GM12878 (cell line): Measurements from ENCODE around the gene CMTM4. TPM values are rescaled to one million over a fixed set of nuclear protein-coding genes. Genes with fewer than 3 reads are reported as not detected.

Experiments used
- ATAC-seq: fragments of 200-7000 bp; cut with Tn5 transposase; 3 replicates; pipeline ENCODE4 v1.9.1; 2020; ENCODE audit warnings: mild to moderate bottlenecking, moderate library complexity
- BruUV-seq: library from RNA; stranded (reverse); fragments of 400-500 nt; replicated peaks from 2 replicates; lab custom pipeline; 2021; lab: Mats Ljungman, UMichigan
- CTCF ChIA-PET: fragments of 300-600 bp; sonication (Branson Sonifier 250); formaldehyde crosslinking; extraction: SDS; loops from one replicate; lab custom pipeline; 2021; ENCODE audit warnings: inconsistent platforms; lab: Yijun Ruan, JAX
- POLR2A ChIA-PET: fragments of 350-600 bp; formaldehyde crosslinking; extraction: SDS; loops from one replicate; lab custom pipeline; 2021; ENCODE audit warnings: inconsistent platforms; lab: Charles Lee
- RAD21 ChIA-PET: fragments of 300-600 bp; sonication (Branson Sonifier 250); formaldehyde crosslinking; loops from one replicate; lab custom pipeline; 2023; ENCODE audit warnings: antibody characterized with exemption; ENCODE audit not compliant: unreplicated experiment; lab: Charles Lee
- SMC1A ChIA-PET: fragments of 300-600 bp; sonication (Branson Sonifier 250); formaldehyde crosslinking; loops from one replicate; lab custom pipeline; 2023; ENCODE audit not compliant: unreplicated experiment, uncharacterized antibody; lab: Charles Lee
- DNase-seq: peaks from one replicate; pipeline ENCODE4 v3.0.0-alpha.2; 2011; ENCODE audit warnings: low read depth, low spot score
- FAIRE-seq: peaks from 3 replicates; lab custom pipeline; 2011; peaks lifted over from hg19 to GRCh38; lab: Jason Lieb, UNC
- H2AFZ ChIP-seq: 2 replicates; pipeline ENCODE4 v1.6.0; 2011; ENCODE audit warnings: low read depth, low read length, control low read depth; ENCODE audit not compliant: control insufficient read depth
- H3K27ac ChIP-seq: 2 replicates; pipeline ENCODE4 v1.5.1; 2011; ENCODE audit warnings: control low read depth; ENCODE audit not compliant: control insufficient read depth, insufficient read depth
- H3K27me3 ChIP-seq, 2 experiments: replicated peaks in 1 of 2; 2 replicates each; pipeline versions ENCODE4 v1.6.0 to v1.6.1; 2011; ENCODE audit warnings: low read length in 1 of 2; ENCODE audit not compliant: control insufficient read depth in 2 of 2, insufficient read depth in 2 of 2
- H3K36me3 ChIP-seq, 2 experiments: 2 replicates each; pipeline ENCODE4 v1.5.1; 2011; ENCODE audit warnings: low read length in 1 of 2; ENCODE audit not compliant: control insufficient read depth in 2 of 2, insufficient read depth in 2 of 2
- H3K4me1 ChIP-seq: 2 replicates; pipeline ENCODE4 v1.6.1; 2011; ENCODE audit warnings: mild to moderate bottlenecking, low read length, moderate library complexity, mixed read lengths; ENCODE audit not compliant: control insufficient read depth, insufficient read depth
- H3K4me2 ChIP-seq: 2 replicates; pipeline ENCODE4 v1.6.0; 2011; ENCODE audit warnings: control low read depth; ENCODE audit not compliant: control insufficient read depth, insufficient read depth
- H3K4me3 ChIP-seq: fragments of 200-600 bp; sonication (generic); 2 replicates; pipeline ENCODE4 v1.5.1; 2016
- H3K79me2 ChIP-seq: 2 replicates; pipeline ENCODE4 v1.6.0; 2011; ENCODE audit warnings: low read length; ENCODE audit not compliant: control insufficient read depth, insufficient read depth
- H3K9ac ChIP-seq: 2 replicates; pipeline ENCODE4 v1.8.0; 2011; ENCODE audit warnings: low read length, control low read depth, mixed read lengths; ENCODE audit not compliant: control insufficient read depth, insufficient read depth
- H3K9me3 ChIP-seq: replicated peaks from 3 replicates; pipeline ENCODE4 v1.5.1; 2011; ENCODE audit warnings: mild to moderate bottlenecking, low read length; ENCODE audit not compliant: control insufficient read depth, insufficient read depth
- H4K20me1 ChIP-seq: 2 replicates; pipeline ENCODE4 v1.6.0; 2011; ENCODE audit not compliant: control insufficient read depth, insufficient read depth
- ATF7 ChIP-seq: fragments of 450-650 bp; IDR thresholded peaks from 2 replicates; pipeline ENCODE4 v1.6.1; 2016; ENCODE audit warnings: low read depth, mild to moderate bottlenecking
- CBX5 ChIP-seq: sonication (generic); IDR thresholded peaks from 2 replicates; pipeline ENCODE4 v1.6.1; 2016; ENCODE audit warnings: low read depth, moderate library complexity, mild to moderate bottlenecking, inconsistent platforms
- JUNB ChIP-seq: IDR thresholded peaks from 2 replicates; pipeline ENCODE4 v1.6.1; 2016; ENCODE audit warnings: antibody characterized with exemption, mild to moderate bottlenecking
- KAT2A ChIP-seq: conservative IDR thresholded peaks from 2 replicates; pipeline ENCODE4 v1.6.1; 2011; ENCODE audit warnings: low read depth, low read length; ENCODE audit not compliant: control insufficient read depth
- SREBF2 ChIP-seq: IDR thresholded peaks from 2 replicates; pipeline ENCODE4 v1.6.1; 2012; ENCODE audit warnings: mild to moderate bottlenecking, low read length
- TARDBP ChIP-seq: IDR thresholded peaks from 2 replicates; pipeline ENCODE4 v1.6.1; 2016; ENCODE audit warnings: borderline replicate concordance
- TBL1XR1 ChIP-seq: IDR thresholded peaks from 2 replicates; pipeline ENCODE4 v1.6.1; 2012; ENCODE audit warnings: low read depth, low read length, improper control_type of control experiment
- YY1 ChIP-seq: IDR thresholded peaks from 2 replicates; pipeline ENCODE4 v1.6.1; 2011; ENCODE audit warnings: low read depth, mild to moderate bottlenecking, low read length
- WGBS: methylation state at CpG from one replicate; pipeline ENCODE4 v1.1.6; 2016; ENCODE audit warnings: low lambda C conversion rate; ENCODE audit not compliant: insufficient replicate concordance, insufficient coverage; ENCODE audit errors: missing lambda C conversion rate; 5-methylcytosine and 5-hydroxymethylcytosine counted together
- in situ Hi-C: fragments of 300-500 bp; cut with MboI; formaldehyde crosslinking; loops from 9 replicates; pipeline ENCODE4 v1.14.3; 2018; ENCODE audit warnings: mixed read lengths
- intact Hi-C: fragments of 100-400 bp; cut with micrococcal nuclease; formaldehyde crosslinking; loops from one replicate; pipeline ENCODE4 v1.14.2; 2022; ENCODE audit not compliant: unreplicated experiment
- polyA plus RNA-seq, 11 experiments: library from polyadenylated mRNA; depleted of rRNA in 4 of 11; unstranded in 6 of 11; stranded (reverse) in 5 of 11; fragments of >200 nt; fragmentation: Nextera tagmentation in 4 of 11; fragmentation: Illumina TruSeq in 1 of 11; extraction: Ambion mirVana in 4 of 11; extraction: Trizol in 1 of 11; gene quantifications; 1 replicate in 1 of 11; 2 replicates in 10 of 11; pipeline versions ENCODE4 v1.2.1 to v1.2.3, GENCODE V29; 2011 to 2016; ENCODE audit warnings: inconsistent platforms in 2 of 11, missing spikeins in 2 of 11, low read depth in 1 of 11
- total RNA-seq, 4 experiments: library from RNA; depleted of rRNA in 3 of 4; stranded (reverse); fragments of >200 nt in 3 of 4; fragmentation: Illumina TruSeq in 1 of 4; extraction: Trizol in 1 of 4; gene quantifications; 2 replicates each; pipeline versions ENCODE4 v1.2.1 to v1.2.3, GENCODE V29; 2013 to 2021
- TF ChIP-seq, protein P1 (sequence below): fragments of 450-650 bp; formaldehyde crosslinking; IDR thresholded peaks from 2 replicates; pipeline ENCODE4 v1.4.0; 2020; ENCODE audit warnings: mild to moderate bottlenecking, moderate library complexity
- TF ChIP-seq, protein P2 (sequence below): fragments of 450-650 bp; IDR thresholded peaks from 2 replicates; pipeline ENCODE4 v1.6.1; 2018; ENCODE audit warnings: mild to moderate bottlenecking, low read depth, moderate library complexity; ENCODE audit not compliant: partially characterized antibody
- TF ChIP-seq, protein P3 (sequence below): fragments of 150-350 bp; IDR thresholded peaks from 2 replicates; pipeline ENCODE4 v1.6.1; 2014; ENCODE audit warnings: mild to moderate bottlenecking, low read depth, low read length

Gene CMTM4
- total and polyA plus RNA-seq, 10 of the 15 experiments (the other 5 are each of a cell fraction or from before 2014, with no cell fraction given) = 0.02 to 0.43 (median 0.15) TPM; not detected in 2

DNA sequence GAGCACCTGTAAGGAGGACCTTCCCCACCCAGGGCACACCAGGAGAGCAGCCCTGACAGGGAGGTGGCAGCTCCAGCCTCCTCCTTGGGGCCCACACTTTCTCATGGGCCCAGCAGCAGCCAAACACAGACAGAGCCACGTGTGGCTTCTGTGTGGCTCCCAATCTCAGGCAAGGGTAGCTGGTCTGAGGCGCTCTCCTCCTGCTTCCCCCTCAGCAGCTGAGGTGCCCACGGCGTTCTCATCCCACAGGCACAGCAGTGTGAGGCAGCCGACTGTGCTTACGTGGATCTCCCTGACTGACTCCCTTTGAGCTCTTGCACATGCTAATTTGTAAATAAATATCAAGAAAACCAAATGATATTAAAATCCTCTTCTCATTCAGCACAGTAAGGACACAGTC, 61.1 kb downstream of the CMTM4 start:
- in situ Hi-C loops = no loop called here
- DNase-seq (no peak), ATAC-seq (no peak), FAIRE-seq (no peak)
- no peaks in the 10 kb centered on the region for H3K36me3 ChIP-seq
- H3K9me3 ChIP-seq = no peaks in the 10 kb centered on the region
- ChIA-PET POLR2A (no interaction called here), SMC1A (no interaction called here), RAD21 (no interaction called here), CTCF (interaction anchor here (2.0 kb wide), 1 partner anchor 16 kb away, joined by 10 read pairs; no protein-coding TSS in a partner anchor)
- no peaks in the 10 kb centered on the region for H3K79me2 ChIP-seq
- H3K4me1 ChIP-seq = no peaks in the 10 kb centered on the region
- 57% methylated on average over 6 of the region's 6 CpGs for WGBS
- no TSS peak for BruUV-seq
- intact Hi-C loops = no loop called here
- no peak overlapping the region for H3K4me3 ChIP-seq
- H4K20me1 ChIP-seq = no peaks in the 10 kb centered on the region; the same call in 1 of the 2 replicates
- H3K9ac ChIP-seq = no peak overlapping the region
- H3K27me3 ChIP-seq = peaks cover 0 to 1% of the 10 kb centered on the region in 2 experiments; a peak in 2 of 4 replicates
- TF ChIP-seq, protein P1, sequence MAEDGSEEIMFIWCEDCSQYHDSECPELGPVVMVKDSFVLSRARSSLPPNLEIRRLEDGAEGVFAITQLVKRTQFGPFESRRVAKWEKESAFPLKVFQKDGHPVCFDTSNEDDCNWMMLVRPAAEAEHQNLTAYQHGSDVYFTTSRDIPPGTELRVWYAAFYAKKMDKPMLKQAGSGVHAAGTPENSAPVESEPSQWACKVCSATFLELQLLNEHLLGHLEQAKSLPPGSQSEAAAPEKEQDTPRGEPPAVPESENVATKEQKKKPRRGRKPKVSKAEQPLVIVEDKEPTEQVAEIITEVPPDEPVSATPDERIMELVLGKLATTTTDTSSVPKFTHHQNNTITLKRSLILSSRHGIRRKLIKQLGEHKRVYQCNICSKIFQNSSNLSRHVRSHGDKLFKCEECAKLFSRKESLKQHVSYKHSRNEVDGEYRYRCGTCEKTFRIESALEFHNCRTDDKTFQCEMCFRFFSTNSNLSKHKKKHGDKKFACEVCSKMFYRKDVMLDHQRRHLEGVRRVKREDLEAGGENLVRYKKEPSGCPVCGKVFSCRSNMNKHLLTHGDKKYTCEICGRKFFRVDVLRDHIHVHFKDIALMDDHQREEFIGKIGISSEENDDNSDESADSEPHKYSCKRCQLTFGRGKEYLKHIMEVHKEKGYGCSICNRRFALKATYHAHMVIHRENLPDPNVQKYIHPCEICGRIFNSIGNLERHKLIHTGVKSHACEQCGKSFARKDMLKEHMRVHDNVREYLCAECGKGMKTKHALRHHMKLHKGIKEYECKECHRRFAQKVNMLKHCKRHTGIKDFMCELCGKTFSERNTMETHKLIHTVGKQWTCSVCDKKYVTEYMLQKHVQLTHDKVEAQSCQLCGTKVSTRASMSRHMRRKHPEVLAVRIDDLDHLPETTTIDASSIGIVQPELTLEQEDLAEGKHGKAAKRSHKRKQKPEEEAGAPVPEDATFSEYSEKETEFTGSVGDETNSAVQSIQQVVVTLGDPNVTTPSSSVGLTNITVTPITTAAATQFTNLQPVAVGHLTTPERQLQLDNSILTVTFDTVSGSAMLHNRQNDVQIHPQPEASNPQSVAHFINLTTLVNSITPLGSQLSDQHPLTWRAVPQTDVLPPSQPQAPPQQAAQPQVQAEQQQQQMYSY = no peak
- no peak for TF ChIP-seq KAT2A
- TF ChIP-seq, protein P2, sequence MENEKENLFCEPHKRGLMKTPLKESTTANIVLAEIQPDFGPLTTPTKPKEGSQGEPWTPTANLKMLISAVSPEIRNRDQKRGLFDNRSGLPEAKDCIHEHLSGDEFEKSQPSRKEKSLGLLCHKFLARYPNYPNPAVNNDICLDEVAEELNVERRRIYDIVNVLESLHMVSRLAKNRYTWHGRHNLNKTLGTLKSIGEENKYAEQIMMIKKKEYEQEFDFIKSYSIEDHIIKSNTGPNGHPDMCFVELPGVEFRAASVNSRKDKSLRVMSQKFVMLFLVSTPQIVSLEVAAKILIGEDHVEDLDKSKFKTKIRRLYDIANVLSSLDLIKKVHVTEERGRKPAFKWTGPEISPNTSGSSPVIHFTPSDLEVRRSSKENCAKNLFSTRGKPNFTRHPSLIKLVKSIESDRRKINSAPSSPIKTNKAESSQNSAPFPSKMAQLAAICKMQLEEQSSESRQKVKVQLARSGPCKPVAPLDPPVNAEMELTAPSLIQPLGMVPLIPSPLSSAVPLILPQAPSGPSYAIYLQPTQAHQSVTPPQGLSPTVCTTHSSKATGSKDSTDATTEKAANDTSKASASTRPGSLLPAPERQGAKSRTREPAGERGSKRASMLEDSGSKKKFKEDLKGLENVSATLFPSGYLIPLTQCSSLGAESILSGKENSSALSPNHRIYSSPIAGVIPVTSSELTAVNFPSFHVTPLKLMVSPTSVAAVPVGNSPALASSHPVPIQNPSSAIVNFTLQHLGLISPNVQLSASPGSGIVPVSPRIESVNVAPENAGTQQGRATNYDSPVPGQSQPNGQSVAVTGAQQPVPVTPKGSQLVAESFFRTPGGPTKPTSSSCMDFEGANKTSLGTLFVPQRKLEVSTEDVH = no peak
- TF ChIP-seq JUNB = no peak
- TF ChIP-seq, protein P3, sequence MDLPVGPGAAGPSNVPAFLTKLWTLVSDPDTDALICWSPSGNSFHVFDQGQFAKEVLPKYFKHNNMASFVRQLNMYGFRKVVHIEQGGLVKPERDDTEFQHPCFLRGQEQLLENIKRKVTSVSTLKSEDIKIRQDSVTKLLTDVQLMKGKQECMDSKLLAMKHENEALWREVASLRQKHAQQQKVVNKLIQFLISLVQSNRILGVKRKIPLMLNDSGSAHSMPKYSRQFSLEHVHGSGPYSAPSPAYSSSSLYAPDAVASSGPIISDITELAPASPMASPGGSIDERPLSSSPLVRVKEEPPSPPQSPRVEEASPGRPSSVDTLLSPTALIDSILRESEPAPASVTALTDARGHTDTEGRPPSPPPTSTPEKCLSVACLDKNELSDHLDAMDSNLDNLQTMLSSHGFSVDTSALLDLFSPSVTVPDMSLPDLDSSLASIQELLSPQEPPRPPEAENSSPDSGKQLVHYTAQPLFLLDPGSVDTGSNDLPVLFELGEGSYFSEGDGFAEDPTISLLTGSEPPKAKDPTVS = no peak
- no peak for TF ChIP-seq TARDBP
- no peak for TF ChIP-seq ATF7
- TF ChIP-seq SREBF2 = no peak
- no peak for TF ChIP-seq TBL1XR1
- TF ChIP-seq YY1 = no peak
- no peak for TF ChIP-seq CBX5
- H3K27ac ChIP-seq = no peak overlapping the region
- H2AFZ ChIP-seq = no peak overlapping the region
- no peak overlapping the region for H3K4me2 ChIP-seq
